Neural cell (in vitro differentiated cells): ENCODE results near the gene CPEB4. TPM values are rescaled to one million over a fixed set of nuclear protein-coding genes. Genes with fewer than 3 reads are reported as not detected.

ENCODE experiments used
- H2AFZ ChIP-seq: fragments of 200-600, 300-800 bp; sonication (generic), shearing (Covaris generic); 2 replicates; pipeline ENCODE4 v1.6.0; 2014; ENCODE audit warnings: low read depth, mild to moderate bottlenecking, antibody characterized with exemption, low read length, moderate library complexity
- H3F3A ChIP-seq: fragments of 200-600 bp; shearing (Covaris generic); 2 replicates; pipeline ENCODE4 v1.6.1; 2016; ENCODE audit warnings: mild to moderate bottlenecking, moderate library complexity, mixed read lengths, antibody characterized with exemption, low read length; ENCODE audit not compliant: insufficient read depth, poor library complexity, severe bottlenecking
- H3K27ac ChIP-seq: fragments of 200-600, 300-800 bp; sonication (generic), shearing (Covaris generic); 2 replicates; pipeline ENCODE4 v1.5.1; 2014; ENCODE audit warnings: mild to moderate bottlenecking, low read length, moderate library complexity
- H3K27me3 ChIP-seq: fragments of 300-800, 200-600 bp; sonication (generic), shearing (Covaris generic); 2 replicates; pipeline ENCODE4 v1.6.0; 2014; ENCODE audit warnings: mild to moderate bottlenecking, low read depth, low read length, moderate library complexity; ENCODE audit not compliant: insufficient read depth
- H3K36me3 ChIP-seq: fragments of 300-800, 200-600 bp; sonication (generic), shearing (Covaris generic); 2 replicates; pipeline ENCODE4 v1.5.1; 2014; ENCODE audit warnings: mild to moderate bottlenecking, antibody characterized with exemption, low read length, moderate library complexity; ENCODE audit not compliant: insufficient read depth
- H3K4me2 ChIP-seq: fragments of 300-800, 200-600 bp; sonication (generic), shearing (Covaris generic); 2 replicates; pipeline ENCODE4 v1.6.0; 2014; ENCODE audit warnings: mild to moderate bottlenecking, low read length
- H3K4me3 ChIP-seq: fragments of 300-800, 200-600 bp; sonication (generic), shearing (Covaris generic); 2 replicates; pipeline ENCODE4 v1.5.1; 2014; ENCODE audit warnings: mild to moderate bottlenecking, low read length, moderate library complexity
- H3K79me2 ChIP-seq: fragments of 200-600 bp; shearing (Covaris generic); replicated peaks from 2 replicates; pipeline ENCODE4 v1.6.0; 2014; ENCODE audit warnings: mild to moderate bottlenecking, low read length, moderate library complexity; ENCODE audit not compliant: insufficient read depth
- H3K9ac ChIP-seq: fragments of 300-800, 200-600 bp; sonication (generic), shearing (Covaris generic); 2 replicates; pipeline ENCODE4 v1.6.1; 2016; ENCODE audit warnings: mild to moderate bottlenecking, low read length, mixed read lengths
- H3K9me2 ChIP-seq: fragments of 200-600 bp; shearing (Covaris generic); 2 replicates; pipeline ENCODE4 v1.6.1; 2016; ENCODE audit warnings: mild to moderate bottlenecking, low read length, mixed read lengths; ENCODE audit not compliant: insufficient read depth
- H3K9me3 ChIP-seq: fragments of 200-600, 300-800 bp; sonication (generic), shearing (Covaris generic); 2 replicates; pipeline ENCODE4 v1.6.1; 2016; ENCODE audit warnings: mild to moderate bottlenecking, mixed run types, low read length, moderate library complexity, mixed read lengths
- H4K20me1 ChIP-seq: fragments of 200-600 bp; shearing (Covaris generic); 2 replicates; pipeline ENCODE4 v1.6.1; 2016; ENCODE audit warnings: mild to moderate bottlenecking, mixed run types; ENCODE audit not compliant: insufficient read depth
- CTCF ChIP-seq: fragments of 450-650 bp; IDR thresholded peaks from 2 replicates; pipeline ENCODE4 v1.5.1; 2014; ENCODE audit warnings: antibody characterized with exemption, mild to moderate bottlenecking, moderate library complexity; ENCODE audit not compliant: poor library complexity, severe bottlenecking
- EP300 ChIP-seq: fragments of 450-650 bp; conservative IDR thresholded peaks from 2 replicates; pipeline ENCODE4 v1.6.1; 2014; ENCODE audit warnings: antibody characterized with exemption, mild to moderate bottlenecking, moderate library complexity; ENCODE audit not compliant: poor library complexity, severe bottlenecking
- EZH2 ChIP-seq: fragments of 200-600, 300-800 bp; shearing (Covaris generic), sonication (generic); IDR thresholded peaks from 2 replicates; pipeline ENCODE4 v1.6.1; 2014; ENCODE audit warnings: antibody characterized with exemption, low read length, borderline replicate concordance, mild to moderate bottlenecking; ENCODE audit not compliant: insufficient read depth, poor library complexity, severe bottlenecking
- POLR2AphosphoS5 ChIP-seq: IDR thresholded peaks from 2 replicates; pipeline ENCODE4 v1.6.1; 2012
- RAD21 ChIP-seq: fragments of 450-650 bp; conservative IDR thresholded peaks from 2 replicates; pipeline ENCODE4 v1.6.1; 2014; ENCODE audit warnings: antibody characterized with exemption, mild to moderate bottlenecking, moderate library complexity
- REST ChIP-seq: IDR thresholded peaks from 2 replicates; pipeline ENCODE4 v1.6.1; 2012; ENCODE audit warnings: borderline replicate concordance
- TAF1 ChIP-seq: IDR thresholded peaks from 2 replicates; pipeline ENCODE4 v1.6.1; 2012; ENCODE audit warnings: low read depth
- polyA plus RNA-seq: library from polyadenylated mRNA; depleted of rRNA; stranded (reverse); fragments of >200 nt; gene quantifications from 2 replicates; pipeline ENCODE4 v1.2.3, GENCODE V29; 2014

CPEB4 gene
- polyA plus RNA-seq, 1 donor from 2014 or later, result 42.2 TPM

- H3F3A ChIP-seq, result no peaks in the 10 kb centered on the region
- no peak overlapping the region for H2AFZ ChIP-seq
- H3K9me3 ChIP-seq, result no peaks in the 10 kb centered on the region
- H4K20me1 ChIP-seq, result no peaks in the 10 kb centered on the region
- H3K9me2 ChIP-seq, result no peaks in the 10 kb centered on the region
- no peak overlapping the region for H3K4me2 ChIP-seq
- no peaks in the 10 kb centered on the region for H3K27me3 ChIP-seq
- H3K27ac ChIP-seq, result no peak overlapping the region
- no peaks in the 10 kb centered on the region for H3K36me3 ChIP-seq
- no peak overlapping the region for H3K9ac ChIP-seq
- no peaks in the 10 kb centered on the region for H3K79me2 ChIP-seq
- TF ChIP-seq EZH2 (no peak), RAD21 (no peak), POLR2AphosphoS5 (no peak), TAF1 (no peak), CTCF (no peak)
- H3K4me3 ChIP-seq, result no peak overlapping the region
Observed at GRCh38 chr5:173840111-173840983, 47.8 kb upstream of the CPEB4 start.

GRCh38 chr5:173841710-173842109, 46.4 kb upstream of the CPEB4 start:
- Histone ChIP-seq H3K36me3 (no peaks in the 10 kb centered on the region), H3K27me3 (no peaks in the 10 kb centered on the region), H3K9me2 (no peaks in the 10 kb centered on the region), H3K79me2 (no peaks in the 10 kb centered on the region), H3K4me2 (no peak overlapping the region), H3K9ac (no peak overlapping the region), H3K27ac (no peak overlapping the region), H2AFZ (no peak overlapping the region), H4K20me1 (no peaks in the 10 kb centered on the region), H3K4me3 (no peak overlapping the region), H3K9me3 (no peaks in the 10 kb centered on the region), H3F3A (no peaks in the 10 kb centered on the region)
- TF ChIP-seq CTCF (no peak), POLR2AphosphoS5 (no peak), TAF1 (no peak), RAD21 (no peak), REST (no peak), EP300 (no peak)
